Heart right ventricle (tissue), 16 donors: Measurements from ENCODE around the gene DISC1. TPM values are rescaled to one million over a fixed set of nuclear protein-coding genes. Genes with fewer than 3 reads are reported as not detected.

ENCODE experiments used
- ATAC-seq, 8 donors: fragments of 200-7000 bp; cut with Tn5 transposase; one replicate each; pipeline ENCODE4 v1.9.1; 2020; ENCODE audit warnings: mild to moderate bottlenecking in 8 of 8, moderate library complexity in 8 of 8, moderate number of reproducible peaks in 1 of 8
- DNase-seq, 2 donors: peaks; one replicate each; pipeline ENCODE4 v3.0.0-alpha.2; 2020
- H3K27ac ChIP-seq, 10 donors: fragments of 200-600 bp; sonication (generic) in 2 of 10; one replicate each; pipeline versions ENCODE4 v1.5.0 to v1.8.0; 2020 to 2022; ENCODE audit warnings: mild to moderate bottlenecking in 3 of 10
- H3K27me3 ChIP-seq, 7 donors: fragments of 200-600 bp; one replicate each; pipeline ENCODE4 v1.8.0; 2021 to 2022; ENCODE audit warnings: mild to moderate bottlenecking in 2 of 7
- H3K36me3 ChIP-seq, 9 donors: fragments of 200-600 bp; sonication (generic) in 1 of 9; one replicate each; pipeline versions ENCODE4 v1.5.0 to v1.8.0; 2020 to 2022; ENCODE audit warnings: mild to moderate bottlenecking in 2 of 9
- H3K4me1 ChIP-seq, 9 donors: fragments of 200-600 bp; sonication (generic) in 1 of 9; one replicate each; pipeline versions ENCODE4 v1.5.0 to v1.8.0; 2020 to 2022; ENCODE audit warnings: mild to moderate bottlenecking in 4 of 9
- H3K4me3 ChIP-seq, 10 donors: fragments of 200-600 bp; sonication (generic) in 2 of 10; one replicate each; pipeline versions ENCODE4 v1.5.0 to v1.8.0; 2020 to 2022; ENCODE audit warnings: mild to moderate bottlenecking in 7 of 10, moderate library complexity in 2 of 10
- H3K9me3 ChIP-seq, 11 donors: fragments of 200-600 bp in 10 of 11; sonication (generic) in 2 of 11; one replicate each; pipeline versions ENCODE4 v1.5.0 to v1.8.0; 2013 to 2022; ENCODE audit warnings: mild to moderate bottlenecking in 2 of 11, control low read depth in 1 of 11, moderate library complexity in 1 of 11
- CTCF ChIP-seq, 9 donors: fragments of 200-600 bp; sonication (generic) in 2 of 9; IDR thresholded peaks; one replicate each; pipeline versions ENCODE4 v1.5.0 to v1.8.0; 2021 to 2022; ENCODE audit warnings: antibody characterized with exemption in 9 of 9, mild to moderate bottlenecking in 5 of 9, moderate library complexity in 1 of 9
- WGBS, 2 donors: extraction: QIAGEN DNeasy Blood & Tissue Kit; methylation state at CpG; one replicate each; pipeline ENCODE4 v1.1.7; 2013; ENCODE audit warnings: inconsistent platforms in 1 of 2; 5-methylcytosine and 5-hydroxymethylcytosine counted together
- intact Hi-C, 10 donors: fragments of 100-400 bp; cut with DNase I; formaldehyde crosslinking; loops; one replicate each; pipeline versions ENCODE4 v1.11.1 to v1.14.2; 2022
- polyA plus RNA-seq, 2 donors: library from polyadenylated mRNA; stranded (reverse); fragments of 200-250 nt; gene quantifications; one replicate each; pipeline ENCODE4 v1.2.3, GENCODE V29; 2013
- total RNA-seq, 10 donors: library from RNA; stranded (reverse); fragmentation: NEBNext Ultra II Directional in 3 of 10; extraction: Animal tissue kit (Norgen Biotek cat#: 25700) in 3 of 10; gene quantifications; one replicate each; pipeline versions ENCODE4 v1.2.1 to v1.2.4, GENCODE V29; 2021 to 2023
- donor health status: Arrhythmogenic right ventricular cardiomyopathy.
- donor health status: ischemic (EF 13 %, LVEDD 7.1; RV severe dilation, severe dysfunction).
- donor health status: healthy with polysubstance abuse.
- donor health status: DM: no; HTN: yes; CAD: no.
- donor health status: DM: no; HTN: no; CAD: no.
- donor health status: ischemic (EF 25% LVEDD 6.9; RV normal size, moderate dysfunction).
- donor health status: ischemic (EF 25% LVEDD 5.7; RV mildly dilated, moderate dysfunction).
- donor health status: healthy.
- donor health status: DM: yes; HTN: yes; CAD: no.
- donor health status: Ischemic cardiomyopathy.
- donor health status: ischemic (EF 35%, LVEDD 5.7; RV mildly dilated, moderate dysfunction).
- donor health status: nonischemic (EF 11% LVEDD 7.7; RV severe dilation, severe dysfunction).
- donor health status: DM: yes; HTN: yes; CAD: no.
- donor health status: PGD.
- donor health status: ischemic (EF 29% LVEDD 5.4; RV normal size, mild dysfunction).
- donor health status: nonischemic (EF 23%, LVEDD 6.1; RV moderate dilation, normal function).

The DISC1 gene
- total and polyA plus RNA-seq, 12 donors: 1.4 to 6.4 (median 4.0) TPM

GRCh38 chr1:231821281-231821680 is 194.7 kb downstream of the DISC1 start:
- intact Hi-C loops: no loop called here
- no peak for DNase-seq
- TF ChIP-seq CTCF (IDR thresholded peaks at IDR 0.05): no peak
- H3K36me3 ChIP-seq: peaks cover 0 to 52% (median 0%) of the 10 kb centered on the region in 9 donors
- peaks cover 0 to 65% (median 22%) of the 10 kb centered on the region in 9 donors for H3K4me1 ChIP-seq
- no peaks in the 10 kb centered on the region for H3K9me3 ChIP-seq
- no peak overlapping the region for H3K4me3 ChIP-seq
- ATAC-seq: peak in 3 of 8 donors; percentile 16 to 41 (median 18)
- WGBS, 2 donors: 42 to 59% methylated on average over 3 of the region's 3 CpGs
- peak overlapping the region in 6 of 10 donors; percentile 26 to 56 (median 34) for H3K27ac ChIP-seq
- H3K27me3 ChIP-seq: no peaks in the 10 kb centered on the region

- no peak overlapping the region for H3K4me3 ChIP-seq
- H3K36me3 ChIP-seq: peaks cover 0 to 58% (median 0%) of the 10 kb centered on the region in 9 donors
- peak overlapping the region in 9 of 10 donors; percentile 23 to 65 (median 37) for H3K27ac ChIP-seq
- TF ChIP-seq CTCF (IDR thresholded peaks at IDR 0.05): no peak
- WGBS, 2 donors: 77 to 87% methylated on average over 6 of the region's 6 CpGs
- DNase-seq (no peak), ATAC-seq (no peak)
- H3K4me1 ChIP-seq: peaks cover 0 to 65% (median 26%) of the 10 kb centered on the region in 9 donors
- no peaks in the 10 kb centered on the region for H3K27me3 ChIP-seq
- no peaks in the 10 kb centered on the region for H3K9me3 ChIP-seq
- intact Hi-C loops: no loop called here
These were observed 195.5 kb downstream of the DISC1 start for GRCh38 chr1:231822041-231822440.

GRCh38 chr1:231826566-231826965 is 200.0 kb downstream of the DISC1 start:
- H3K4me1 ChIP-seq: peaks cover 0 to 66% (median 29%) of the 10 kb centered on the region in 9 donors
- no peak for TF ChIP-seq CTCF (IDR thresholded peaks at IDR 0.05)
- no peak for ATAC-seq
- intact Hi-C loops: no loop called here
- 97% methylated on average over 1 of the region's 1 CpG for WGBS, 2 donors
- H3K27ac ChIP-seq: no peak overlapping the region
- no peak for DNase-seq
- peaks cover 0 to 30% (median 0%) of the 10 kb centered on the region in 9 donors for H3K36me3 ChIP-seq
- H3K4me3 ChIP-seq: no peak overlapping the region
- no peaks in the 10 kb centered on the region for H3K9me3 ChIP-seq
- H3K27me3 ChIP-seq: no peaks in the 10 kb centered on the region

GRCh38 chr1:231827337-231828105 is 200.9 kb downstream of the DISC1 start:
- peaks cover 0 to 57% (median 29%) of the 10 kb centered on the region in 9 donors for H3K4me1 ChIP-seq
- peaks cover 0 to 21% (median 0%) of the 10 kb centered on the region in 9 donors for H3K36me3 ChIP-seq
- 83 to 92% methylated on average over 2 of the region's 2 CpGs for WGBS, 2 donors
- H3K27ac ChIP-seq: peak overlapping the region in 8 of 10 donors; percentile 6 to 56 (median 30)
- intact Hi-C loops: no loop called here
- ATAC-seq: peak in 1 of 8 donors; percentile 31
- DNase-seq: no peak
- no peak overlapping the region for H3K4me3 ChIP-seq
- no peaks in the 10 kb centered on the region for H3K27me3 ChIP-seq
- H3K9me3 ChIP-seq: no peaks in the 10 kb centered on the region
- TF ChIP-seq CTCF (IDR thresholded peaks at IDR 0.05): no peak
